SIG-M5 treated with dmso at 0.1 percent for 504 hours (cell line): ENCODE results near the gene FGF9.

ENCODE experiments used
- DNase-seq: peaks from one replicate; lab custom pipeline; 2025; ENCODE audit not compliant: unreplicated experiment; lab: John Stamatoyannopoulos, UW

FGF9 gene

DNA sequence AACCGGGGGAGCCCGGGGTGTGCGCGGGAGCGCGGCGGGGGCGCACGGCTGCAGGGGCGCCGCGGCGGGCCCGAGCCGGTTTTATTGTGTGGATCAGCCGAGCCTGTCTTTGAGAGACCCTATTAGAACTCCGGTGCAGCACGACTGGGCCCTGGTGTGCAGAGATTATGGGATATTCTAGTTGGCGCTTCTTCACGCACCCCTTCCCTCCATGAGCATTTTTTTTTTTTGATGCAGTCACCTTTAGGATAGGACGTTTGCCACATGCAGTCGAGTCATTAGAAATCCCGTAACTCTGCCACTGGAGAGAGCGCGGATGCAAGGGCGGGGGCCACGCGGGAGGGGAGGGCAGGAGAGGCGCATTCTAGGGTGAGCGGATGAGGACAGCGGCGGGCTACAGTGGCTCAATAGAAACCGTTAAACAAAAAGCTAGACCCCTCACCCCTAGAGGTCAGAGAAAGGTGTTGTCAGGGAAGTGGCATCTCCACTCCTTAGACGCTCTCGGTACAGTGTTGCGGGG lies 3.7 kb downstream of the FGF9 start:
- DNase-seq, result no peak

DNA sequence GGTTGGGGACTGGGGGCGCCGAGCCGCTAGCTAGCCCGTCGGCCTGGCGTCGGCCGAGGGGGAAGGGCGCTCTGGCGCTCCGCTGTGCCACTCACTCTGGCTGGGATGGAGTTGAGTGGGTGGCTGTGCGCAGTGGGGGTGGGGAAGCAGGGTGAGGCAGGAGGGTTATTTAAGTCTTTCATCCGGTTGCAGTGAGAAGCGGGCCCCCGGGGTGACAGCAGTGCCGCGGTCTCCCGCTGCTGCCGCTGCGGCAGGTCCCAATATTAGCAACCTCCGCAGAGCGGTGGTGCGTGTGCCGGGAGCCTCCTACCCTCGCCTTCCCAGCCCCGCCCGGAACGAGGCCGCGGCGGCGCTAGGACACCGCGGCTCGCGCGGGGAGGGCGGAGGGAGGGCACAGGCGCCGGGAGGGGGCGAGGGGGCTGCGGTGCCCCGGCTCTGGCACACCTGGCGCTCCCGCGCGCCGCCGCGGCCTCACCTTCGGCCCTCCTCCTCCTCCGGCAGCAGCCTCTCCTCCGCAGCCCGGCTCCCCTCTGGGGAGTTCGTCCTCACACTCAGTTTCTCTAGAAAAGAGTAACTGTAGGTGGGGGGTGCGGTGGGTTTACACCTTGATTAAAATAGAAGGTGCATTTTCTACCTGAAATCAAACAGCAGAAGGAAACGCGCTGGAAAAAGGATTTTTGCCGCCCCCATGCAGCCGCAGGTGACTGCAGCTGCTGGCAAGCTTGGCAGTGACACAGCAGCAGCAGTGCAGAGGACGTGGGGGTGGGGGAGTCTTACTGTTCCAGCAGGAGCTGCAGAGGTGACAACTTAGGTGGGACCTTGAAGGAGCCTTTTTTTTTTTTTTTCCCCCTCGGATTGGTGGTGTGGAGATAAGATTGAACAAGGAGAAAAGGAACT lies 4.5 kb downstream of the FGF9 start:
- DNase-seq, result no peak

DNA sequence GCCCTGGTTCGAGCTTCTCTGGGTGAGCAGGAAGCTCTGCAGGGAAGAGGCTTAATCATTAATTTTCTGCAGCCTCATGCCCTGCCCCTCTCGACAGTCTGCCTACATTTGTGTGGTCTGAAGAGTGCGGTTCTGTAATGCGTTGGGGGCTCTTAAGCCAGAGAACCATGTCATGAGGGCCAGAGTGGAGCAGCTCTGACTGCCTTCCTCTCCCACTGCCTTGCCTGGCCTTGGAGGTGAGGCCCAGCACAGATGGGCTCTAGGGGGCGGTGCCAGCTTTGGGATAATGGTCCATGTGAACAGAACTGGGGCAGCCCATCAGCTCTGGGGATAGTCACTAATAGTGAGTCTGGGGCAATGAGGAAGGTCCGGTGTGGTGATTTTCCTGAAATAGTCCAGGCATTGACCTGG lies 5.7 kb downstream of the FGF9 start:
- DNase-seq, result no peak

DNA sequence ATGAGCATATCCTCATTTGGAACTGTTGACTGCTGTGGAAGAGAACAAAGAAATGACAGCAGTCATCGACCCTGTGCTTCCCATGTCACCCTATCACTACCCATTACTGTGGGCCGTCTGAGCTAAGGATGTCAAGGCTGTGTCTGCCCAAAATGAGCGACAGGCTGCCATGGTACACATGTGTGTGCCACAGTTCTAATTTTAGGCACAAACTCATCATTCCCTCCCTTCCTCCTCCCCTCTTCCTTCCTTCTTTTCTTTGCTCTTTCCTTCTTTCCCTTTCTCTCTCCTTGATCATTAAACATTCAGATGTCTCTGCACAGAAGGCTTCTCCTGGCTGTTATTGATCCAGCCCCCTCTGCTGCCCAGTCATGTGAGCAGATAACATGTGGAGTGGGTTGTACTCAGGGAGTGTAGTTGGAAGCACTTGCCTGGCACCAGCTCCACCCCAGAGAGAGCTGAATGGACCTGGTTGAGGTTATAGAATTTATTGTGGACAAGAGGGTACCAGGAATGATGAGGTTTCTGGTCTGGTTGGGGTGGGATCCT lies 6.3 kb downstream of the FGF9 start:
- no peak for DNase-seq

DNA sequence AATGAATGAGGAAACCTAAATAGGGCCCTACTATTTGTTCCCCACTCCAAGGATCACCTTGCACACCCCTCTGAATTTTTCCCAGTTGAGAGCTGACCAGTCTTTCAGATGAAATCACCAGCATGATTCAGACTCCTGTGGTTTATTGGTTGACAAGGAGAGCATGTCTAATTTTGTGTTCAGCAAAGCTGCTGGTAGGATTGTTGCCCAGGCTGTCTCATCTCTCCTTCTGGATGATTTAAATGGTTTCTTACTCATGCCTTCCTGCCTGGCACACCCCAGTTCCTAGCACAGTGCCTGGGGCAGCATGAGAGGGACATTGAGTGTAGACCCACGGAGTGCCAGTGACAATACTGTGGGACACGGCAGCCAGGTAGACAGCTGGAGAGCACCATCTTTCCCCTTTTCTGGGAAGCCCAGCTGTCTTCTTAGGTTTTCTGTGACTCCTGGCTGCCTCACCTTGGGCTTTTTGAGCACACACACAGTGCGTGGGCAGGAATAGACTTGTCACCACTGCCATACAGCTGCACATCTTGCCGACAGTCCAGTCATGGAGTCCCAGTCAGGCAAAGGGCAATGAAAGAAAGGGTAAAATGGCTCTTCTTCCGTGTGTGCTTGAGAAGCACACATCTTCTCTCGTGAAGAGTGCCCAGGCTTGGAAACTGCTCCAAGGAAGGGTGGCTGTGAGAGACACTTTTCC lies 12.3 kb downstream of the FGF9 start:
- DNase-seq, result no peak

DNA sequence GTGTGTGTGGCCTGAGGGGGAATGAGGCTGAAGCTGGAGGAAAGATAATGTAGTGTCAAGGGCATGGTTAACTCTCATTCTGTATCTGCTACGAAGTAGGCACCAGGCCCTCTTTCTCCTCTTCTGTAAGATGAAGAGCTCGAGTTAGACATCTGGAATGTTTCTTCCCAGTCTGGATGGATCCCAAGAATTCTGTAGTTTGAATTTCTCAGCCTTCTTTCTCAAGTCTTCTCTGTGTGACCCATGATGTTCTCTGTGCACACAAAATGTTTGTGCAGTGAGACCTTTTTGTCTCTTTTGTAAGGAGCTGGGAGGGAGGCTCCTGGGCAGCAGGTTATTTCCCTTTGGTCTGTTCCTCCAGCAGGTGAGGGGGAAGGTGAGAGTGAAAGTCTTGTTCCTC lies 13.7 kb downstream of the FGF9 start:
- no peak for DNase-seq

DNA sequence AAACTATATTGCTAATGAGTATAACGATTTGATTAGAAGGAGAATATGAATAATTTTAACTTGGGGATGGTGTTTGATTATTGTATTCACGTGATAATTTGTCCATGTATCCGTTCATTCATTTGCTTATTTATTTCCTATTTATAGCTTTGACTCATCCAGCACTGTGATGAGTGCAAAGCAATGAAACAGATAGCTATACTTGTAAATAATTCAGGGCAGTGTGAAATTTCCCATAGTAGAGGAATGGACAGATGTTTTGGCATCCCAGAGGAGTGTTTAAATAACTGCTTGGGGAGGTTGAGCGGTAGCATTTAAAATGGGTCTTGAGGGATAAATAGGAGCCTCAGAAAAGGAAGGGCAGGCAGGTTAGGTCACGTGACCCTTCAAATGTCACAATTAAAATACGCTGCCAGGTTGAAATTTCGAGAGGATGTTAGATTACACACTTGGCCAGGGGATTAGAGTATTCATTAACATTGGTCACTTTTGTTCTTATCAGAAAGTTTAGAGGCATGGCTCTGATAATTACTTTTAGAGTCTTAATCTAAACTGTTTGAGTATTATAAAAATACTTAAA lies 14.7 kb downstream of the FGF9 start:
- DNase-seq, result no peak

DNA sequence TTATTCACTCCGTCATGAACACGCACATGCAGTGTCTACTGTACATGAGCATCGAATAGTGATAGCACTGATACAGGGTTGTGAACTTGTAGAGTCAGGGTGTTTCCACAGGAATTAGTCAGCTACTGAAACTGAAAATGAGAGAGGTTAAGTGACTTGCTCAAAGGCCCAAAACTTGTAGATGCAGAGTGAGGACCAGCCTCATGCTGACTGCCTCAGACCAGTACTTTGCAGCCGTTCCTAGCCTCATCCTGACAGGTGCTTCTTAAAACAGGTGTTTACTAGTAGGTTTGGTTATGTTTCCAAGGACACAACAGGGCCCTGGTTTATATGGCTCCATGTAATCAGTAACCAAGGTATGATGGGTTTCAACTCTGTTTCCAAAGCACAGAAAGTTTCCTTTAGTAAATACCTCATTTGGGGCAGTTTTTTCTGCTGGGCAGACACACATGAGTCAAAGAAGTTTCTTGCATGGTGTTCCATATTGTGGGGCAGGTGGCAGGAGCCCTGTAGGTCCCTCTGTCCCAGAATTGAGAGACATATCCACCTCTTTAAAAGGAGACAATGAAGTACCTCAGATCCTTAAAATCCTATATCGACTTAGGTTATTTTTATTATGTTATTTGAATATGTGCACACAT lies 16.0 kb downstream of the FGF9 start:
- no peak for DNase-seq

DNA sequence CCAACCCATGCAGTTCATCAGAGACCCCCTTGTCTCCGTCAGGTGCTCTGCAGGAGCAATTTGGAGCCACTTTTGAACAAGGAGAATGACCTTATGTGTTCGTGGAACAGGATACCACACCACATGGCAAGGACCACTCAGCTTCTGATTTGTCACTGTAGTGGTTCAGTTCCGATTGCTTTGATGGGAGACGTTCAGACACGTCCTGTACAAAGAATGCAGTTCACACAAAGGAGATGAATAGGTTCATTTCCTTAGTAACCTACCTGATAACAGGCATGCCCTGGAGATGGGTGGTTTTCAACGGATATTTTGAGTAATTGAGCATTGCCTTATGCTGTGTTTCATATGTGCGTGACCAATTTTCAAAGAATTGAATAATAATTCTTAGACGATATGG lies 17.2 kb downstream of the FGF9 start:
- DNase-seq, result no peak

DNA sequence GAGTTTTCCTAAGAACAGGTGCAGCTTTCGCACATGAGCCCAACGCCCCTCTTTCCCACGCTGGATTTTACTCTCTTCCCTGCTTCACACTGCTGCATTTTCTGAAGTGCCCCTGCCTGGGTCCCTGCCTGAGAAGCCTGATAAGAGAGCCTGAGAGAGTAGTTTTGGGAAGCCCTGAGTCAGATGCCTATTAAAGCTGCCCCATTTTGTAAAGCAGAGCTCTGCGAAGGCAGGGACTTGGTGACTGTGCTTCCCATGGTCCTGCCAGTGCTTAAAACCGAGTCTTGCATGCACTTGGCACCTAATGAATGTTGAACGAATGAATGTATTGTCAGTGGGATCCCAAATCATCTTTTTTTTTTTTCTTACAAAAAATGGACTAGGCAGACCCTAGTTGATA lies 18.2 kb downstream of the FGF9 start:
- no peak for DNase-seq

DNA sequence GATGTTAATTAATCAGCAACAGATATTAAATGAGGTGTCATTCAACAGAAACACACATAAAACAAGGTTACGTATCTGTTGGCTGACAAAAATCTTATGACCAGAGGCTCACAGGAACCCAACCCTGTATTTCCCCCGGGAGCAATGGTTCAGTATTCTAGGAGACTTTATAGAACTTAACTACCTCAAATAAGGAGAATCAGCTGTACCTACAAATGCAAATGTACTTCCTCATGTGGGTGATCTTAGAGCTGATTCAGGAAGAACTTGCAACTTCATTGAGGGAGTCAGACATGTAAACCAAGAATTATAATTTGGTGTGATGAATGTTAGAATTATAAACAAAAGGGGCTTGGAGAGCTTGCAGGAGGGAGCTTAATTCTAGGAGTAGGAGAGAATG lies 20.1 kb downstream of the FGF9 start:
- DNase-seq, result no peak

DNA sequence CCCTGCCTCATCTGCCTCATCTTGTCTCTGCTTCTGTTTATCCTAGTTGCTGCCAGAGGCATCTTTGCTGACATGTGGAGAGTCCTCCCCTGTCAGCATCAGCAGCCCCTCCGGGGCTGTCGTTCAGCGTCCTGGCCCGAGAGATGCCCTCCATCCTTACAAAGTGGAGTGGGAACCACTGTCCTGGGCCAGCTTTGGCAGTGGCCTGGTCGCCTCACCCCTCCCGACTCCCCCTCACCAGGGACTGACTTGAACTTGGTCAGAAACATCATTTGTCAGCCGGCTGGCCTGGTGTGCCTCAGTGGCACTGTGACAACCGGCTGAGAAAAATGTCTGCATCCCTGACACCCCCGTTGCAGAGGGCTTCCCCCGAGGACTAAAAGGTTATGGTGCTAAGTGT lies 20.6 kb downstream of the FGF9 start:
- no peak for DNase-seq

DNA sequence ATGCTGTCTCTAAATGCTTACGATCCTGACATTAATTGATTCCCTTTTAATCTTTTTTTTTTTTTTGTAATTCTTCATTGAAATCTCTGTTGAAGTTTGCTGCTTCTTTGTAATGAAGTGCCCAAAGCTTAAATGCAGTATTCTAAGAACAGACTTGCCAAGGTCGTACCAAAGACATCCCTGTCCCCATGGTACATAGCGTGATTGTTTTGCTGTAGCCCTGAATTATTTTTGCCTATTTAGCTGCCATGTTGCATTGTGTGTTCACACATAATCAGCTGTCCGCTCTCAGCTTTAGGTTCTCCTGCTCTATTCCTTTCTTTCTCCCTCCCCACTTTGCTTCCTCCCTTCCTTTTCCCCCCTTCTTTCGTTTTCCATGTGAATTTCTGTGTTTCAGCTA lies 21.1 kb downstream of the FGF9 start:
- no peak for DNase-seq

DNA sequence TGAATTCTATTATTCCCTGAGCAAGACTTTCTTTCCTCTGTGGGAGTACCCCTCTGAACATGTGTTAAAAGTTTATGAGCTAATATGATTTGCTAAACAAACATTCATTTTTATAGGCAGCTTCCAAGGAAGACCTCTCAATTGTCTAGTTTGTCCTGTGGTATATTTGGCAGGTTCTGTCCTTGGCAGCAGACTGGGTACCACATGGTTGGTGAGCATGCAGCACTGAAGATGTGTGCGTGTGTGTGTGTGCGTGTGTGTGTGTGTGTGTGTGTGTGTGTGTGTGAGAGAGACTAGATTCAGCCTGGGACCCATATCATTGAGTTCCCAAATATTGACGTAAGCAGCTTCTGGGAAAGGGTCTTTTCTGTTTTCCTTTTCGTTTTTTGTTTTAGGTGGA lies 24.0 kb downstream of the FGF9 start:
- DNase-seq, result no peak

DNA sequence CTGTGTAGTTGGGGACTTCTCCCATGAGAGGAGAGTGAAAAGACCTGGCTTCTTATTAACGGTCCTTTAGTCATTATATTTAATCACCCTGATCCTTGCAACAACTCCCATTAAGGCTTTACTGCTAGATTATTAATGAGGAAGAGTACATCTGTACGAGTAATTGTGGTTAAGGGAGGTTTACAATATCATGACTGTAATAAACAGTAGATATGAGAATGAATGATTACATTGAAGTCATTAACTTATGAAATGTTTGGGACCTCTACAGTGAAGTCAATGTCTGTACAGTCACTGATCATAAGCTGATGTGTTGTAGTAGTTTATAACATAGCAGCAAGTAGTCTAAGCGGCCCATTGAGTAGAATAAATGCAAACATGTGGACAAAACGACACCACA lies 24.7 kb downstream of the FGF9 start:
- DNase-seq, result no peak

DNA sequence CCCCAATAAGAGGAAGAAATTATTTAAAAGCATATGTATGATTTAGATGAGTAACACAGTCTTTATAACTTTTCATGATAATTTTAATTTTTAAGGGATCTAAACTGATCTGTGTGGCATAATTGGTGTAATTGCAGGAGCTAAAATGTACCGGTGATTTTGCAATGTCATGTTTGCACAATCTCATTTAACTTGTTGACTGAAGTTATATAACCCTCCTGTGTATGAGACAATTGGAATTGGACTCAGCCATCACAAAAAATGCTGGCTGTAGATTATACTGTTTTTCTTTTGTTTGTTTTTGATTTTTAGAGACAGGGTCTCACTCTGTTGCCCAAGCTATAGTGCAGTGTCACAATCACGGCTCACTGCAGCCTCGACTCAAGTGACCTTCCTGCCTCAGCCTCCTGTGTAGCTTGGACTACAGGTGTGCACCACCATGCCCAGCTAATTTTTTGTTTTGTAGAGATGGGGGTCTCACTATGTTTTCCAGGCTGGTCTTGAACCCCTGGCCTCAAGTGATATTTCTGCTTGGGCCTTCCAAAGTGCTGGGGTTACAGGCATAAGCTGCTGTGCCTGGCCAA lies 26.1 kb downstream of the FGF9 start:
- no peak for DNase-seq

DNA sequence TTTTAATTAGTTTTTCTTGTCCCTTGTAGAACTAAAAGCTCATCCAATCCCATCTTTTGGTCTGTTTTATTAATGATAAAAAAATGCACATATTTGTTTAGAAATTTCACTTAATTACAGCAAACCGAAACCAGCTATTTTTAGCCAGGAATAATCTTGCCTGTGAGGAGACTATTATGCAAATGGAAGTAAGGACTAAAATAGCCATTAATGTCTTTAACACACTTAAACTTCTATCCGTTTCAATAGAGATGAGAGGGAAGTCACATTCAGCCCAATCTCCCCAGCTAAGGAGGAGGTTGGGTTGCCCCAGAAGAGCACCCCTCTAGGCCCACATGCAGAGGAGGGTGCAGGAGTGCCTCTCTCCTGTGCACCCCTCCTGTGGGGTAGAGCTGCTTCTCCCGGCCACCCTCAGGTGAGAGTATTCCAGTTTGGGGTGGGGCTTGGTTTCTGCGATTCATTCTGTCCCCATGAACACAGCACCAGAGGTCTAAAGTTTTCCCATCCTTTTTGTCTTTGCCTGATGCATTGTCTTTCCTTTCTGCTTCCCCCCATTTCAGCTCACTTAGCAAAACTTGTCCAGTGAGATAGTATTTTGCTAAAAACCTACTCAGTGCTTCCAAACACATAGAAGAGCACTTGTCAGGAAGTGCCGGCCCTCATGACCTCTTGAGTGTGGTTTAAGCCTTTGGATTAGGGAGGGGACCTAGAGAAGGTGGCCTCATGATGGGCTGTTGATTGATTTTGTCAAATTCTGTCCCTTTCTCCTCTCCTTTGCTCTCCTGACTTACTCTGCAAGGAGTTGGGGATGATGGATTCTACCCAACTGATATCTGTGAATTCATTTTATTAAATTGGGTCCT lies 28.2 kb downstream of the FGF9 start:
- no peak for DNase-seq

DNA sequence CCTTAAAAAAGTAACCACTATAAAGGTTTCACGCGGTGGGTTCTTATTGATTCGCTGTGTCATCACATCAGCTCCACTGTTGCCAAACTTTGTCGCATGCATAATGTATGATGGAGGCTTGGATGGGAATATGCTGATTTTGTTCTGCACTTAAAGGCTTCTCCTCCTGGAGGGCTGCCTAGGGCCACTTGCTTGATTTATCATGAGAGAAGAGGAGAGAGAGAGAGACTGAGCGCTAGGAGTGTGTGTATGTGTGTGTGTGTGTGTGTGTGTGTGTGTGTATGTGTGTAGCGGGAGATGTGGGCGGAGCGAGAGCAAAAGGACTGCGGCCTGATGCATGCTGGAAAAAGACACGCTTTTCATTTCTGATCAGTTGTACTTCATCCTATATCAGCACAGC lies 30.6 kb downstream of the FGF9 start:
- DNase-seq, result no peak

DNA sequence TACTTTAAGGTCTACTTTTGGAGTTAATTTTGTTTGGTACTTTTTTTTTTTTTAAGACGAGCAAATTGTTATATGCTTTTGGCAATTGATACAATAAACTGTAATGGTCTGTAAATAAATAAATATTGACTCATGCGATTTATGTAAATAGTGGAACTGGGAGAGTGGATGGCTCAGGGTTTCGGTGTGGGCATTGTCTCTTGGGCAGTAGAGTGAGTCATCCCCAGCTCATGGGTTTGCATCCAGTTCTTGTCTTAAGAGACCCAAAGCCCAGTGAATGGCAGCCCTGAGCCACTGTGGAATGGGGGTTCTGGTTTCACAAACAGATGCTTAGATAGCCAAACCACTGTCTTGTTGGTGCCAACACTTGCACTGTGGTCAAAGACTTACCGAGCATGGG lies 33.0 kb downstream of the FGF9 start:
- no peak for DNase-seq

DNA sequence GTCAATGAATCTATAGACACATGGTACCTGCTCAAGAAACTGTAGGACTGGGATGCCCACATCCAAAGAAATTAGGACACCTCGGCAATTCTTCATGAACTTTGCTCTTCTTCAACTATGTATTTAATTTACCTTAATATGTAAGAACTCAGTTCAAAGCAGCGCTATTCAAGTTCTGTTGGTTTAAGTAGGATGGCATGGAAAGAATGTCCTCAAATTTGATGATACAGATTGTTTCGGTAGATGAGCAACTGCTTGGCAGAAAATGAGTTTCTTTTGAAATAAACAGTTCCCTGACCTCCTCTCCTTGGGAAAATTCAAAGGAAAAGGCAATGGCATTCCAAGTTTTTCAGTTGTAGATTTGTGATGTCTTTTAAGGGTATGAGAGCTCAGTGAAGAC lies 36.7 kb downstream of the FGF9 start:
- no peak for DNase-seq
